Stimulated activated CD4-positive, alpha-beta T cell treated with anti-CD3 and anti-CD28 coated beads, Interleukin-12 subunit alpha, Interleukin-12 subunit beta, amount 100 ng/mL, for 24 hours (primary cell): ENCODE data around the gene FAM219A.
A peak's percentile ranks its signal among the peaks of the same experiment; 100 is the strongest.
"Not testable (repeated sequence)": the region's sequence is repeated elsewhere in the genome, so short reads cannot be mapped to it uniquely, and the experiment has no call there.

Experiments
- DNase-seq, 2 experiments: peaks; one replicate each; pipeline ENCODE4 v3.0.0-alpha.2; 2020; ENCODE audit warnings: low read depth in 2 of 2

FAM219A gene

GRCh38 chr9:34376596-34377403 lies 81.6 kb downstream of the FAM219A start, which contains the start of gene MYORG:
MYORG (minus strand) TSS chr9:34376898; CDS start chr9:34372943, 3,955 bp downstream.
- peak; percentile 91 to 98 for DNase-seq

GRCh38 chr9:34375901-34376595 lies 82.3 kb downstream of the FAM219A start:
- DNase-seq: peak in 1 of 2 experiments; percentile 17

- no peak for DNase-seq
These were observed 83.3 kb downstream of the FAM219A start for GRCh38 chr9:34374905-34375552.

- no peak for DNase-seq
These were observed 84.0 kb downstream of the FAM219A start for GRCh38 chr9:34374339-34374738.

DNA sequence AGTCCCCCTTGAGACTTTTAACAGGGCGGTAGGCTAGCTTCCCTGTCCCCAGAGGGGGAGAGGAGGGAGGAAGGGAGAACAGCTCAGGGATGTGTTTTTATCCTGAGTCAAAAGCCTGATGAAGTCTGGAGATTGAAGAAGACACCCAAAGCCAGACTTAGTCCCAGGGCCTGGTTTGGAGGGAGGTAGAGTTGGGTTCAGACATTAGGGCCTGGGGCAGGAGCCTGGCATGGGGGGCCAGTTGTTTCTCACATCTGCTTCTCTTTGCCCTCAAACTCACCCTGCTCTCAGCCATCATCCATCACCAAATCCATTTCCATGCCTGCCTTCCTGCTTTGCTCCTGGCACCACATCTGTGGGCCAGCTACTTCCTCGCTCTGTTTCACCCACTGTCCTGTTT lies 84.6 kb downstream of the FAM219A start:
- no peak for DNase-seq

DNA sequence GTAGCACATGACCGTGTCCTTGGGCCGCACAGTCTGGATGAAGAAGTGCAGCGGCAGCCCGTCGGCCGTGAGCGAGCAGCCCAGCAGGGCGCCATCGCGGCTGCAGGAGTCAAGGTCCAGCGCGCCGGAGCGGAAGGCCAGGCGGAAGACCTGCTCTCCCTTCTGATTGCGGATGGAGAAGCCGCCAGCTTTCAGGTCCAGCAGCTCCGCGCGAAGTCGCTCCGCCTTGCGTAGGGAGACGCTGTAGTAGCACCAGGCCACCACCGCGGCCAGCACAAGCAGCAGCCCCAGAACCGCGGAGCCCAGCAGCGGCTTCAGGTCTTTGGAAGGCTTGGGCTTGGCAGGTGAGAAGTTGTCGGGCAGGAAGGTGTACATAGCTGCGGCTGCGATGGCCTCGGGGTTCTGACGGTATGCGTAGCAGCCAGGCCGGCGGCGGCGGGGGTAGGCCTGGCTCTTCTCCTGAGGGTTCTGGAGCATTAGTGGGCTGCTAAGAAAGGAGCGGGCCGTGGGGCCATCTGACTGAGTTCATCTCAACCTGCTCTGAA lies 85.8 kb downstream of the FAM219A start:
- no peak for DNase-seq

DNA sequence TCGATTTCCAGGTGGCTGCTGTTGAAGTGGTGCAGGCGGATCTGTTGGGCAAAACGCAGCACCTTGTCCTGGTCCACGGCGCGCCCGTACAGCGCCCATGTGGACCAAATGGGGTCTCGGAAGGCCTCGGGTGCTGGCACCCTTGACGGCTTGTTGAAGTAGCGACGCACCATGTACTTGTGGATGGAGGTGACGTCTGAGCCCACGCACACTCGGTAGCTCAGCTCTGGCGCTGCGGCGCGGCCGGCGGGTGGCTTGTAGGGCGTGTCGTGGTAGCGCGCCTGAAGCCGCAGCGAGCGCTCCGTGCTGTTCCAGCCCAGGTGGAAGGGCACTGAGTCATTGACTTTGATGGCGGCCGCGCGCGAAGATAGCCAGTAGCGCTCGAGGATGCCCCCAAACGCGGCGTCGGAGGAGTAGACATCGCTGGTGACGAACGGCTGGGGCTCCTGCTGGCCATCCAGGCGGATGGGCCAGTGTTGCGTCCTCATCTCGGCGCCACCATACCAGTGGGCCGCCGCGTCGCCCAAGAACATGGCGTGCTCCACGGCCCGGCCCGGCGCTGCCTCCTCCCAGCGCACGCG lies 86.4 kb downstream of the FAM219A start:
- DNase-seq: no peak

DNA sequence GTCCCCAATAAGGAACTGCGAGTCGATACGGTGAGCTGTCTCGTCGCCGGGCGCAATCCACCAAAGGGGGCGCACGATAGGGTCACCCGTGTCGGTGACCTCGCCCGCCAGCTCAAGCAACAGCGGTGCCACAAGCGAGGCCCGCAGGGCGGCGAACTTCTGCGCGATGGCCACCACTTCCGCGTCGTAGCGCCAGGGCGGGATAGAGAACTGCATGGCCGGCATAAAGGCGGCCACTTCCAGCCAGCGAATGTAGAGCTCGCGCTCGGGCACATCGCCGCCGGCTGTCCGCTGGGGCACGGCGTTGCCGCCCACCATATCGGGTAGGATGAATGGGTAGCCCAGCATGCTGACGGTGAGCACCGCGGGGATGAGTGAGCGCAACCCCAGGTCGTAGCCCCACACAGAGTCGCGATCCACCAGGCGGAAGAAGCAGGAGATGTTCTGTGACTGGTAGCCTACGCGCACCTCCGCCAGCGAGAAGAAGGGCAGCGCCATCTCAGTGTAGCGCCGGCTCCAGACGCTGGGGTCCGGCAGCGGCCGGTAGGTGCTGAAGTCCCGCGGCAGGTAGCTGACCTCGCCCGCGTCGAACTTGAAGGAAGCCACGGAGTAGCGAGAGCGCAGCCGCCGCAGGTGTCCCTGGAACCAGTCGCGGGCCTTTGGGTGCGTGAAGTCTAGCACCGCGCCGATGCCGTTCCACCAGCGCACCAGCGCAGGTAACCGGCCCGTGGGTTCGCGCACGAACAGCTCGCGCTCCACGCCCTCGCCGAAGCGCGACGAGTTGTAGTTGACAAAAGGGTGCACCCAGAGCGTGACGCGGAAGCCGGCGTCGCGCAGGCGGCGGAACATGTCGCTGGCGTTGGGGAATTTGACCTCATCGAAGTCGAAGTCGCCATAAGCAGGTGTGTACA lies 87.1 kb downstream of the FAM219A start:
- no peak for DNase-seq

DNA sequence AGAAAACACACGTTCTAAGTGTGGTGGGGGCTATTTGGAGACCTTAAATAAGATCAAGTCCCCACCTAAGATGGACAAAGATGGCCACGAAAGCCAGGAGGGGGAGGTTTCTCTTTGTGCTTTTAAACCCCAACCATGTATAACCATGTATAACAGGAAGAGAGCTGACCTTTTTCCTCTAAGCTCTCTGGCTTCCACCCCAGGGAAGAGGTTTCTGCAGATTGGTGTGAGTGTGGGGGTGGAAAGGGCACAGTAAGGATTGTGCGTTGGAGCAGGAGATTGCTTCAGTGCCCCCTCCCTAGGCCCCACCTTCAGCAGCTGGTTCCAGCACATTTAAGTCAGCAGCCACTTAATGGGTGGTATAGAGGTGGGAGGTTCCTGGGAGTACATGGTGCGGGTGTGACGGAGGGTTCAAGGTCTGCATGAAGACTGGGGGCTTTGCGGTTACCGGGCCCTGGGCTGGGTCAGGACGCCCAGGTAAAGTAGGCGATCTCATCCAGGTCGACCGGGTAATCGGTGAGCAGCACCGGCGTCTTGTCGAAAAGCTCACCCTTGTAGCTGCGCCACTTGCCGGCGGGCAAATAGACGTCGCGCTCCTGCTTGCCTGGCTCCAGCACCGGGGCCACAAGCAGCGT lies 87.9 kb downstream of the FAM219A start:
- no peak for DNase-seq

GRCh38 chr9:34369636-34370035 lies 88.7 kb downstream of the FAM219A start:
- DNase-seq: no peak

- not testable (repeated sequence) for DNase-seq
These were observed 89.6 kb downstream of the FAM219A start for GRCh38 chr9:34368796-34369195.

DNA sequence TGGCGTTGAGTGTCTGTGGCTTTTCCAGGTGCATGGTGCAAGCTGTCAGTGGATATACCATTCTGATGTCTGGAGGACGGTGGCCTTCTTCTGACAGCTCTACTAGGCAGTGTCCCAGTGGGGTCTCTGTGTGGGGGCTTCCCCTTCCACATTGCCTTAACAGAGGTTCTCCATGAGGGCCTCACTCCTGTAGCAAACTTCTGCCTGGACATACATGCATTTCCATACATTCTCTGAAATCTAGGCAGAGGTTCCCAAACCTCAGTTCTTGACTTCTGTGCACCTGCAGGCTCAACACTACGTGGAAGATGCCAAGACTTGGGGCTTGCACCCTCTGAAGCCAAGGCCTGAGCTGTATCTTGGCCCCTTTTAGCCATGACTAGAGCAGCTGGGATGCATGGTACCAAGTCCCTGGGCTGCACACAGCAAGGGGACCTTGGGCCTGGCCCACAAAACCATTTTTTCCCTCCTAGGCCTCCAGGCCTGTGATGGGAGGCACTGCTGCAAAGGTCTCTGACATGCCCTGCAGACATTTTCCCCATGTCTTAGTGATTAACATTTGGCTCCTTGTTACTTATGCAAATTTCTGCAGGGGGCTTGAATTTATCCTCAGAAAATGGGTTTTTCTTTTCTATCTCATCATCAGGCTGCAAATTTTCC lies 90.5 kb downstream of the FAM219A start:
- DNase-seq: not testable (repeated sequence)

DNA sequence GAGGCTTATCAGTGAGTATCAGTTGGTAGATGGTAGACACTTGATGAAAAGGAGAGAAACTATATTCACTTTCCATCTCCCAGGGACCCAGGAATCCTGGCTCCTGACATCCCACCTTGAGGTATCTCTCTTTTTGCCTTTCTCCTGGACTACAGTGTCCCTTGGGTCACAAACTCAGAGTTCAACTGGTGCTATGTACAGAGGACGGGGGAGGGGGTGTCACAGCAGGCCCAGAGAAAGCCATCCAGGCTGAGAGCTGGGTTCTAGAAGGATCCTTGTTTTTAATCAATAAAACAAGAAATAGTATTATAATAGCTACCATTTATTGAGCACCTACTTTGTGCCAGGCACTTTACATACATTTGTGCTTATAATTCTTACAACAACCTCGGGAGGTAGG lies 92.0 kb downstream of the FAM219A start:
- DNase-seq: no peak

DNA sequence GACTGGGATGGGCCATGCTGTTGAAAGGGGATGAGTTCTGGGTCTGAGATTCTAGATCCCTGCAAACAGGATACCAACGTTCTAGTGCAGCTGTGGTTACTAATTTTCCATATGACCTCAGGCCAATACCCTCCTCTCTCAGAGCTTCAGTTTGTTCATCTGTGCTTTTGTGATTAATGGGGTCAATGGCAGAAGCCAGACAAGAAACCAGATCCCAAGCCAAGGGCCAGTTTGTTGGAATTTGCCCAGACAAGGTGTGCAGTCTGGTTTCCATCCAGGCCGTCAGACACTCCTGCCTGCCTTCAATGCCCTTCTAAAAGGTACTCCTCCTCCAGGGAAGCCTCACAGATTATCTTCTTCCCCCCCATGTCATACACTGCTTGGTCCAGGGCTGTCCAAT lies 93.1 kb downstream of the FAM219A start:
- no peak for DNase-seq

DNA sequence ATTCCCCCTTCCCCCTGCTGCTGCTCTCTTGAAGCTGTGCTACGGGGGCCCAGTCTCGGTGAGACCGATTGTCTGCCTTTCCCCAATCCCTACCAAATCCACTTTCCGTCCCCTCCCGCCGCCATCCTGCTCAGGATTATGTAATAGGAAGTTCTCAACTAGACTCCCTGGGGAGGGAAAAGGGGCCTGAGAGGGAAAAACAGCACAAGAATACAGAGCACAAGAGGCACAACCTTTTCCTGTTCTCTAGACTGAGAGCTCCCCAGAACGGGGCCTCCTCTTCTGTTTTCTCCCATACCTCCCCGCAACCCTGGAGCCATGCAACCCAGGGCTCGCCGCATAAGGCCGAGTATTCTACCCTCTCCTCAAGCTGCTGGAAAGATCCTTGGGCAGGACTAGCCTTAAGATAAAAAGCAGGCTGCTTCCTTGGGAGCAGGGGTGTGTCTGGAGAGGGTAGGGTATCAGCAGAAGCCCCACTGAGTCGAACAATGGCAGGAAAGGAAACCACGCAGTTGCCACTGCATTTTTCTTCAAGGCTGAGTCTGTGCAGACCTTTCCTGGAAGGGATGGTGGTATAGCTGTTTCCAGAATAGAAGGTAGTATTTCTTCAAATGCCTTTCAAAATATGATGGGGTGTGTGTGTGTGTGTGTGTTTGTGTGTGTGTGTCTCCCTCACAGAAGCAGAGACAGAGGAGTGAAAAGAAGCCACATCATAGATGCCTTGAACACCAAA lies 94.6 kb downstream of the FAM219A start:
- DNase-seq: no peak

- DNase-seq: no peak
These were observed 95.7 kb downstream of the FAM219A start for GRCh38 chr9:34362614-34363214.

DNA sequence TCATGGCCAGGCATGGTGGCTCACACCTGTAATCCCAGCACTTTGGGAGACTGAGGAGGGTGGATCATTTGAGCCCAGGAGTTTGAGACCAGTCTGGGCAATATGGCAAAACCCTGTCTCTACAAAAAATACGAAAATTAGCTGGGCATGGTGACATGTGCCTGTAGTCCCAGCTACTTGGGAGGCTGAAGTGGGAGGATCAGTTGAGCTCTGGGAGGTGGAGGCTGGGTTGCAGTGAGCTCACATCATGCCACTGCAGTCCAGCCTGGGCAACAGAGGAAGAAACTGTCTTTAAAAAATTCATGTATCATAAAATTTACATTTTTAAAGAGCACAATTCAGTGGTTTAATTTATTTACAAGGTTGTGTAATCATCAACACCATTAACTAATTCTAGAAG lies 105.4 kb downstream of the FAM219A start:
- DNase-seq: not testable (repeated sequence)

DNA sequence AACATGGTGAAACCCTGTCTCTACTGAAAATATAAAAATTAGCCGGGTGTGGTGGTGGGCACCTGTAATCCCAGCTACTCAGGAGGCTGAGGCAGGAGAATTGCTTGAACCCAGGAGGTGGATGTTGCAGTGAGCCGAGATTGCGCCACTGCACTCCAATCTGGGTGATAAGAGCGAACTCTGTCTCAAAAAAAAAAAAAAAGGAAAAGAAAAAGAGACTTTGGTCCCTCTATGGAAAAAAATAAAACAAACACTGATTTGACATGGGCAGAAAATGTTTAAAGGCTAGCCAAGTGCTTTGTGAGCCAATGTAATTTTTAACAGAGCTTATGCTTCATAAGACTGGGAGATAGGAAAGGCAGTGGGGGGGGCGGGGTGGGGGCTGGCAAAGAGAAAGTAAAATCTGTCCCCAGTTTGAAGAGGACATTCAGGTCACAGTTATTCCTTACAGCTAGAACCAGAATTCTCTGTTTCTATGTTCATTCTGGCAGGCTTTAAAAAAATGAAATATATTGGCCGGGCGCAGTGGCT lies 106.2 kb downstream of the FAM219A start:
- DNase-seq: not testable (repeated sequence)
